ENCODE data around the gene LGR6.

- no peak for TF ChIP-seq CTCF (IDR thresholded peaks at IDR 0.05 in 2 of 3, conservative IDR thresholded peaks at IDR 0.05 in 1 of 3; ENCODE audit: control insufficient read depth in 2 of 3, extremely low read depth in 1 of 3, insufficient read depth in 1 of 3, low read depth in 3 of 3, low read length in 3 of 3)
- TF ChIP-seq EP300 (IDR thresholded peaks at IDR 0.05; ENCODE audit: borderline replicate concordance in 1 of 2, control insufficient read depth in 1 of 2, low read depth in 2 of 2, low read length in 2 of 2): no peak
- no peak for TF ChIP-seq CEBPB (IDR thresholded peaks at IDR 0.05; ENCODE audit: borderline replicate concordance in 1 of 2, low read depth in 2 of 2, low read length in 2 of 2)
- no peak for TF ChIP-seq IRF3 (IDR thresholded peaks at IDR 0.05)
- no peak for TF ChIP-seq BCL11A (IDR thresholded peaks at IDR 0.05; ENCODE audit: low read depth, low read length)
- no peak for TF ChIP-seq BRCA1 (IDR thresholded peaks at IDR 0.05; ENCODE audit: low read depth, low read length)
- TF ChIP-seq JUND (IDR thresholded peaks at IDR 0.05; ENCODE audit: low read depth, low read length): no peak
Observed at GRCh38 chr1:202171292-202172014, 22.1 kb upstream of the LGR6 start.
